ENCODE measurements around the gene DDX43. TPM values are rescaled to one million over a fixed set of nuclear protein-coding genes. Genes with fewer than 3 reads are reported as not detected.
A peak's percentile ranks its signal among the peaks of the same experiment; 100 is the strongest.

The DDX43 gene
- total RNA-seq = 1 to 10 TPM in 1 of 4 donors, under 1 TPM in 1, not detected in 2; 0.57 to 4.9 TPM

- Histone ChIP-seq H3K27ac (peak within 1 kb of the TSS in 3 of 4 donors; percentile 29 to 58 (median 50)), H3K27me3 (peaks cover 0 to 7% of the 10 kb centered on the region in 2 donors), H3K4me3 (peak within 1 kb of the TSS in 2 of 4 donors; percentile 7 to 42), H3K9me3 (no peaks in the 10 kb centered on the region), H3K36me3 (no peaks in the 10 kb centered on the region), H3K4me1 (no peaks in the 10 kb centered on the region)
- TF ChIP-seq CTCF (IDR thresholded peaks at IDR 0.05) (no peak), POLR2A (IDR thresholded peaks at IDR 0.05) (no peak)
- DNase-seq = peak; percentile 43 to 63 (median 62)
These were observed at the start of gene DDX43 for GRCh38 chr6:73394577-73395354. TSS of gene DDX43 (plus strand) at chr6:73394828. CDS start at chr6:73394906, 78 bp downstream.

GRCh38 chr6:73348550-73349204 is 46.0 kb upstream of the DDX43 start:
- Histone ChIP-seq H3K36me3 (no peaks in the 10 kb centered on the region), H3K27me3 (no peaks in the 10 kb centered on the region), H3K4me3 (no peak overlapping the region), H3K4me1 (no peaks in the 10 kb centered on the region), H3K27ac (no peak overlapping the region), H3K9me3 (no peaks in the 10 kb centered on the region)
- no peak for DNase-seq
- TF ChIP-seq CTCF (IDR thresholded peaks at IDR 0.05) (no peak), POLR2A (IDR thresholded peaks at IDR 0.05) (no peak)

- TF ChIP-seq CTCF (IDR thresholded peaks at IDR 0.05) (no peak), POLR2A (IDR thresholded peaks at IDR 0.05) (no peak)
- H3K27me3 ChIP-seq = no peaks in the 10 kb centered on the region
- no peaks in the 10 kb centered on the region for H3K4me1 ChIP-seq
These were observed 45.3 kb upstream of the DDX43 start for GRCh38 chr6:73349311-73349710.

GRCh38 chr6:73353636-73354593 is 40.7 kb upstream of the DDX43 start, which contains the start of gene DPPA5:
TSS of gene DPPA5 (minus strand) at chr6:73354276. CDS start at chr6:73354225, 51 bp downstream.
- no peak for DNase-seq
- H3K9me3 ChIP-seq = no peaks in the 10 kb centered on the region
- TF ChIP-seq POLR2A (IDR thresholded peaks at IDR 0.05) = no peak
- TF ChIP-seq CTCF (IDR thresholded peaks at IDR 0.05) = no peak
- H3K36me3 ChIP-seq = no peaks in the 10 kb centered on the region
- H3K4me1 ChIP-seq = no peaks in the 10 kb centered on the region
- H3K4me3 ChIP-seq = no peak within 1 kb of the TSS
- H3K27me3 ChIP-seq = no peaks in the 10 kb centered on the region
- no peak within 1 kb of the TSS for H3K27ac ChIP-seq

More at GRCh38 chr6:73349311-73349710, 45.3 kb upstream of the DDX43 start:
- H3K27ac ChIP-seq = no peak overlapping the region
- H3K4me3 ChIP-seq = no peak overlapping the region
- H3K9me3 ChIP-seq = no peaks in the 10 kb centered on the region
- DNase-seq = no peak
- no peaks in the 10 kb centered on the region for H3K36me3 ChIP-seq

- Histone ChIP-seq H3K36me3 (no peaks in the 10 kb centered on the region), H3K27me3 (no peaks in the 10 kb centered on the region), H3K9me3 (no peaks in the 10 kb centered on the region), H3K4me1 (no peaks in the 10 kb centered on the region), H3K27ac (no peak within 1 kb of the TSS), H3K4me3 (no peak within 1 kb of the TSS)
- no peak for DNase-seq
- no peak for TF ChIP-seq CTCF (IDR thresholded peaks at IDR 0.05)
- TF ChIP-seq POLR2A (IDR thresholded peaks at IDR 0.05) = no peak
These were observed 32.3 kb upstream of the DDX43 start, which contains the start of gene KHDC3L for GRCh38 chr6:73362358-73362757. TSS of gene KHDC3L (plus strand) at chr6:73362658. CDS start at chr6:73362730, 72 bp downstream.
